ENCODE results near the gene HUWE1. TPM values are rescaled to one million over a fixed set of nuclear protein-coding genes. Genes with fewer than 3 reads are reported as not detected.

The HUWE1 gene
- polyA plus RNA-seq, 1 donor (not counting 4 experiments of a cell fraction or from before 2014, with no cell fraction given): 53.6 TPM

GRCh38 chrX:53654376-53654775 is 32.1 kb downstream of the HUWE1 start:
- H3K9ac ChIP-seq (ENCODE audit: control insufficient read depth, extremely low read depth, insufficient read depth, low read length): no peak overlapping the region
- dilution Hi-C loops (cut with MboI; ENCODE audit: extremely low pct_ligation_motif_present, low sequenced_read_pairs): no loop called here
- no peak overlapping the region for H3K27ac ChIP-seq (ENCODE audit: control insufficient read depth, insufficient read depth, low read length)
- no peak overlapping the region for H3K4me2 ChIP-seq (ENCODE audit: control insufficient read depth, extremely low read depth, insufficient read depth, low read depth, low read length)
- H4K20me1 ChIP-seq (ENCODE audit: control insufficient read depth, extremely low read depth, insufficient read depth, low read length): no peaks in the 10 kb centered on the region
- no peak for TF ChIP-seq EZH2 (IDR thresholded peaks at IDR 0.05; ENCODE audit: low read length)
- TF ChIP-seq, protein P1, sequence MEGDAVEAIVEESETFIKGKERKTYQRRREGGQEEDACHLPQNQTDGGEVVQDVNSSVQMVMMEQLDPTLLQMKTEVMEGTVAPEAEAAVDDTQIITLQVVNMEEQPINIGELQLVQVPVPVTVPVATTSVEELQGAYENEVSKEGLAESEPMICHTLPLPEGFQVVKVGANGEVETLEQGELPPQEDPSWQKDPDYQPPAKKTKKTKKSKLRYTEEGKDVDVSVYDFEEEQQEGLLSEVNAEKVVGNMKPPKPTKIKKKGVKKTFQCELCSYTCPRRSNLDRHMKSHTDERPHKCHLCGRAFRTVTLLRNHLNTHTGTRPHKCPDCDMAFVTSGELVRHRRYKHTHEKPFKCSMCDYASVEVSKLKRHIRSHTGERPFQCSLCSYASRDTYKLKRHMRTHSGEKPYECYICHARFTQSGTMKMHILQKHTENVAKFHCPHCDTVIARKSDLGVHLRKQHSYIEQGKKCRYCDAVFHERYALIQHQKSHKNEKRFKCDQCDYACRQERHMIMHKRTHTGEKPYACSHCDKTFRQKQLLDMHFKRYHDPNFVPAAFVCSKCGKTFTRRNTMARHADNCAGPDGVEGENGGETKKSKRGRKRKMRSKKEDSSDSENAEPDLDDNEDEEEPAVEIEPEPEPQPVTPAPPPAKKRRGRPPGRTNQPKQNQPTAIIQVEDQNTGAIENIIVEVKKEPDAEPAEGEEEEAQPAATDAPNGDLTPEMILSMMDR (optimal IDR thresholded peaks at IDR 0.05 in 1 of 3, IDR thresholded peaks at IDR 0.05 in 1 of 3, conservative IDR thresholded peaks at IDR 0.05 in 1 of 3; ENCODE audit: extremely low read depth in 1 of 3, insufficient read depth in 2 of 3, low read length in 3 of 3): no peak
- H3K27me3 ChIP-seq (ENCODE audit: control insufficient read depth, extremely low read depth, insufficient read depth, low read length): no peaks in the 10 kb centered on the region
- H3K4me3 ChIP-seq (ENCODE audit: control insufficient read depth in 2 of 3, extremely low read depth in 1 of 3, insufficient read depth in 2 of 3, low read depth in 1 of 3, low read length in 3 of 3): no peak overlapping the region
- H3K9me3 ChIP-seq (ENCODE audit: control insufficient read depth, low read depth, low read length): no peaks in the 10 kb centered on the region
- DNase-seq (ENCODE audit: low read depth, low spot score) (no peak), FAIRE-seq (no peak)
- no peaks in the 10 kb centered on the region for H3K9me1 ChIP-seq (ENCODE audit: control insufficient read depth, extremely low read depth, insufficient read depth, low read length)
- peaks cover 58% of the 10 kb centered on the region for H3K79me2 ChIP-seq (ENCODE audit: control insufficient read depth, insufficient read depth, low read length)
- H3K4me1 ChIP-seq (ENCODE audit: control insufficient read depth, extremely low read depth, insufficient read depth, low read length): no peaks in the 10 kb centered on the region
- no peak overlapping the region for H2AFZ ChIP-seq (ENCODE audit: control insufficient read depth, low read length)
- peaks cover 1 to 7% of the 10 kb centered on the region in 2 experiments for H3K36me3 ChIP-seq (ENCODE audit: control insufficient read depth in 2 of 2, extremely low read depth in 1 of 2, insufficient read depth in 2 of 2, low read length in 2 of 2)

DNA sequence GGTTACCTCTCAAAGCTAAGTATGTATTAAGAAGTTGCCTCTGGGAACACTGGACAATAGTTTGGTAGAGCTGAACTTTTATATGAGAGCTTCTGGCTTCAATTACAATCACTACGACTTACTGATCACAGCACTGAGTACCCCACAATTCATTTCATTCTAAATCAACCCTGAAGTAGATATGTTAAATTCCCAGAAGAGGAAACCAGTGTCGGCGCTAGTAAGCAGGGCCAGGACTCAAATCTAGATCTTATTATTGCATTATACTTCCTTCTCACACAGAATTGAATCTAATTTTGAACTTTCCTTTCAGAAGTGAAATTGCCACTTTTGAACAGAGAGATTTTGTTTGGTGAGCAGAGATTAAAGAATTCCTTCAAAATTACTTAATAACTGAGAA is 41.8 kb downstream of the HUWE1 start:
- Histone ChIP-seq H3K4me3 (ENCODE audit: control insufficient read depth in 2 of 3, extremely low read depth in 1 of 3, insufficient read depth in 2 of 3, low read depth in 1 of 3, low read length in 3 of 3) (no peak overlapping the region), H3K4me1 (ENCODE audit: control insufficient read depth, extremely low read depth, insufficient read depth, low read length) (no peaks in the 10 kb centered on the region), H3K4me2 (ENCODE audit: control insufficient read depth, extremely low read depth, insufficient read depth, low read depth, low read length) (no peak overlapping the region), H2AFZ (ENCODE audit: control insufficient read depth, low read length) (no peak overlapping the region), H3K9me1 (ENCODE audit: control insufficient read depth, extremely low read depth, insufficient read depth, low read length) (no peaks in the 10 kb centered on the region), H3K79me2 (ENCODE audit: control insufficient read depth, insufficient read depth, low read length) (peaks cover 4% of the 10 kb centered on the region), H3K9ac (ENCODE audit: control insufficient read depth, extremely low read depth, insufficient read depth, low read length) (no peak overlapping the region), H3K27ac (ENCODE audit: control insufficient read depth, insufficient read depth, low read length) (no peak overlapping the region), H3K27me3 (ENCODE audit: control insufficient read depth, extremely low read depth, insufficient read depth, low read length) (no peaks in the 10 kb centered on the region), H3K36me3 (ENCODE audit: control insufficient read depth in 2 of 2, extremely low read depth in 1 of 2, insufficient read depth in 2 of 2, low read length in 2 of 2) (peaks cover 1 to 2% of the 10 kb centered on the region in 2 experiments), H4K20me1 (ENCODE audit: control insufficient read depth, extremely low read depth, insufficient read depth, low read length) (no peaks in the 10 kb centered on the region), H3K9me3 (ENCODE audit: control insufficient read depth, low read depth, low read length) (no peaks in the 10 kb centered on the region)
- no peak for FAIRE-seq
- TF ChIP-seq EZH2 (IDR thresholded peaks at IDR 0.05; ENCODE audit: low read length): no peak
- TF ChIP-seq, protein P1 (optimal IDR thresholded peaks at IDR 0.05 in 1 of 3, IDR thresholded peaks at IDR 0.05 in 1 of 3, conservative IDR thresholded peaks at IDR 0.05 in 1 of 3; ENCODE audit: extremely low read depth in 1 of 3, insufficient read depth in 2 of 3, low read length in 3 of 3): no peak
- no peak for DNase-seq (ENCODE audit: low read depth, low spot score)
- dilution Hi-C loops (cut with MboI; ENCODE audit: extremely low pct_ligation_motif_present, low sequenced_read_pairs): no loop called here
